GM19193 (cell line): ENCODE measurements around the gene SEPTIN3.

Experiments
- POLR2A ChIP-seq: IDR thresholded peaks from 4 replicates; pipeline ENCODE4 v1.6.1; 2011; ENCODE audit not compliant: insufficient read depth, insufficient read length; ENCODE audit errors: extremely low read depth

Gene SEPTIN3

DNA sequence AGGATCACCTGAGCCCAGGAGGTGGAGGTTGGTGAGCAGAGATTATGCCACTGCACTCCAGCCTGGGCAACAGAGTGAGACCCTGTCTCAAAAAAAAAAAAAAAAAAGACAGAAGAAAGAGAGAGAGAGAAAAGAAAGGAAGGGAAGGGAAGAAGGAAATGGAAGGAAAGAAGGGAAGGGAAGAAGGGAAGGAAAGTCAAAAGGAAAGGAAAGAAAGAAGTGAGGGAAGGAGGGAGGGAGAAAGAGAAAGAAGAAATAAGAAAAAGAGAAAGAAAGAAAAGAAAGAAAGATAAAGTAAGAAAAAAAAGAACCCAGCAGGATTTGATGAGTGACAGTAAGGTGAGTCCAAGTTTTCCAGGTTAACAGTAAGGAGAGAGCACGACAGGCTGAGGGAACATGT lies 49.0 kb downstream of the SEPTIN3 start:
- TF ChIP-seq POLR2A: no peak
